LNCAP (cell line): Measurements from ENCODE around the gene CNMD.

Source experiments
- CTCF ChIP-seq: fragments of 450-650 bp; IDR thresholded peaks from 2 replicates; pipeline ENCODE4 v1.5.1; 2017; ENCODE audit warnings: mild to moderate bottlenecking

CNMD gene

DNA sequence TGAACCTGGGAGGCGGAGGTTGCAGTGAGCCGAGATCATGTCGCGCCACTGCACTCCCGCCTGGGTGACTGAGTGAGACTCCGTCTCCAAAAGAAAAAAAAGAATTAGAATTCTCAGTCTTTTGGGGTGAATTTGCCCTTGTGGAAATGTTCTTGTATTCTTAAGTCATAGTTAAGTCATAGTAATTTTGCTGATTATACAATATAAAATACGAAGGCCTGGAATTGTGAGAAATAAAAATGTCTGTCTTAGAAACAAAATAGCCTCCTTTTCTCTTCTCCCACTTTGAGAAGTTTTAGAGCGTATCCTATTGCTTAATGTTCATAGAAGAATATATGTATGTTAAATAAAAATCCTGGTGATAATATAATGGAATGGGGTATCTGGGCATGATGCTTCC lies 68.9 kb downstream of the CNMD start:
- no peak for TF ChIP-seq CTCF

- TF ChIP-seq CTCF: peak; percentile 32; the same call in 1 of the 2 replicates
Observed at GRCh38 chr13:52669677-52670076, 69.9 kb downstream of the CNMD start.

GRCh38 chr13:52665325-52665724 lies 74.3 kb downstream of the CNMD start:
- peak; percentile 61 for TF ChIP-seq CTCF

GRCh38 chr13:52664272-52664671 lies 75.3 kb downstream of the CNMD start:
- no peak for TF ChIP-seq CTCF

DNA sequence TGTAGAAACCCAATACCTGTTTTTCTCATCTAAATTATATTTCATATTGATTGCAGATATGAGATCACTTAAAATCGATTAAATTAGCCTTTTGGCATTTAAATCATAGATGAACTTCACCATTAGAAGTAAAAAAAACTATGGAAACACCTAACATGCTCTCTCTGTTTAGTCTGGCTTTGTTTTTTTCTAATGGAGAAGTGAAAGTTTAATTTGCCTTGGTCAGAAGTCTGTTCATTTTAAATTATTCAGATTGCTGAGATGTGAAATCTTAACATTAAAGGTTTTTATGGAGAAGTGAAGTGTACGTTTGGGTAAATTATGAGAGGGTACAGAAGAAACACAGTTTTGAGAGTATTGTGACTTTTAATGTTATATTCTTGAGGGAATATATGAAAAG lies 80.3 kb downstream of the CNMD start:
- no peak for TF ChIP-seq CTCF
